Liver (tissue), 9 donors: ENCODE results near the gene EEF1AKMT2. TPM values are rescaled to one million over a fixed set of nuclear protein-coding genes. Genes with fewer than 3 reads are reported as not detected.
A peak's percentile ranks its signal among the peaks of the same experiment; 100 is the strongest.
"Not testable (repeated sequence)": the region's sequence is repeated elsewhere in the genome, so short reads cannot be mapped to it uniquely, and the experiment has no call there.

ENCODE experiments used
- DNase-seq: peaks from one replicate; pipeline ENCODE4 v3.0.0-alpha.2; 2017; ENCODE audit warnings: low spot score
- H3K27ac ChIP-seq, 2 donors: one replicate each; pipeline ENCODE4 v1.7.0; 2013; ENCODE audit warnings: inconsistent platforms in 2 of 2, low read length in 2 of 2, control low read depth in 1 of 2, low read depth in 1 of 2, mild to moderate bottlenecking in 1 of 2
- H3K27me3 ChIP-seq, 4 donors: one replicate each; pipeline versions ENCODE4 v1.6.1 to v1.7.0; 2013; ENCODE audit warnings: low read length in 3 of 4, inconsistent platforms in 1 of 4, mild to moderate bottlenecking in 1 of 4, moderate library complexity in 1 of 4; ENCODE audit not compliant: control insufficient read depth in 4 of 4, insufficient read depth in 4 of 4
- H3K36me3 ChIP-seq, 4 donors: one replicate each; pipeline versions ENCODE4 v1.6.1 to v1.7.0; 2013; ENCODE audit warnings: low read length in 3 of 4, mild to moderate bottlenecking in 3 of 4, low read depth in 1 of 4, moderate library complexity in 1 of 4; ENCODE audit not compliant: control insufficient read depth in 4 of 4, insufficient read depth in 3 of 4
- H3K4me1 ChIP-seq, 4 donors: one replicate each; pipeline versions ENCODE4 v1.6.1 to v1.7.0; 2013; ENCODE audit warnings: low read length in 3 of 4, mild to moderate bottlenecking in 3 of 4, moderate library complexity in 1 of 4; ENCODE audit not compliant: control insufficient read depth in 4 of 4, insufficient read depth in 4 of 4
- H3K4me3 ChIP-seq, 3 donors: one replicate each; pipeline versions ENCODE4 v1.6.1 to v1.7.0; 2013; ENCODE audit warnings: low read length in 3 of 3, control low read depth in 1 of 3, low read depth in 1 of 3, mild to moderate bottlenecking in 1 of 3
- H3K9ac ChIP-seq, 2 donors: one replicate each; pipeline ENCODE4 v1.7.0; 2013; ENCODE audit warnings: low read length in 2 of 2, mild to moderate bottlenecking in 2 of 2, moderate library complexity in 2 of 2, control low read depth in 1 of 2, low read depth in 1 of 2
- H3K9me3 ChIP-seq, 4 donors: one replicate each; pipeline versions ENCODE4 v1.6.1 to v1.7.0; 2013; ENCODE audit warnings: low read length in 3 of 4; ENCODE audit not compliant: control insufficient read depth in 4 of 4
- EGR1 ChIP-seq, 2 donors: IDR thresholded peaks; 2 replicates each; pipeline ENCODE4 v1.6.1; 2016 to 2018; ENCODE audit warnings: antibody characterized with exemption in 2 of 2, low read depth in 2 of 2
- FOXA1 ChIP-seq: IDR thresholded peaks from 2 replicates; pipeline ENCODE4 v1.6.1; 2016; ENCODE audit warnings: antibody characterized with exemption
- FOXA2 ChIP-seq: IDR thresholded peaks from 2 replicates; pipeline ENCODE4 v1.6.1; 2016; ENCODE audit warnings: antibody characterized with exemption
- GABPA ChIP-seq, 2 donors: IDR thresholded peaks in 1 of 2; conservative IDR thresholded peaks in 1 of 2; 2 replicates each; pipeline ENCODE4 v1.6.1; 2016; ENCODE audit warnings: antibody characterized with exemption in 2 of 2, mild to moderate bottlenecking in 1 of 2, moderate library complexity in 1 of 2
- HNF4A ChIP-seq, 2 donors: conservative IDR thresholded peaks; 2 replicates each; pipeline ENCODE4 v1.6.1; 2016; ENCODE audit warnings: antibody characterized with exemption in 2 of 2, mild to moderate bottlenecking in 2 of 2
- JUND ChIP-seq, 2 donors: IDR thresholded peaks; 2 replicates each; pipeline ENCODE4 v1.6.1; 2016; ENCODE audit warnings: antibody characterized with exemption in 2 of 2
- NR2F2 ChIP-seq: IDR thresholded peaks from 2 replicates; pipeline ENCODE4 v1.6.1; 2016; ENCODE audit warnings: antibody characterized with exemption
- RAD21 ChIP-seq, 2 donors: IDR thresholded peaks; 2 replicates each; pipeline ENCODE4 v1.6.1; 2016; ENCODE audit warnings: antibody characterized with exemption in 2 of 2, mild to moderate bottlenecking in 2 of 2
- SP1 ChIP-seq: IDR thresholded peaks from 2 replicates; pipeline ENCODE4 v1.6.1; 2018; ENCODE audit warnings: antibody characterized with exemption, mild to moderate bottlenecking
- TAF1 ChIP-seq: conservative IDR thresholded peaks from 2 replicates; pipeline ENCODE4 v1.6.1; 2016; ENCODE audit warnings: antibody characterized with exemption, mild to moderate bottlenecking
- YY1 ChIP-seq: IDR thresholded peaks from 2 replicates; pipeline ENCODE4 v1.6.1; 2016; ENCODE audit warnings: antibody characterized with exemption, mild to moderate bottlenecking
- WGBS: extraction: QIAGEN DNeasy Blood & Tissue Kit; methylation state at CpG from one replicate; pipeline ENCODE4 v1.1.7; 2013; 5-methylcytosine and 5-hydroxymethylcytosine counted together
- polyA plus RNA-seq, 2 donors: library from polyadenylated mRNA; stranded (reverse) in 1 of 2; unstranded in 1 of 2; fragments of 200-250 nt in 1 of 2; fragments of >200 nt in 1 of 2; fragmentation: Nextera tagmentation in 1 of 2; extraction: Ambion mirVana in 1 of 2; gene quantifications; one replicate each; pipeline versions ENCODE4 v1.2.1 to v1.2.3, GENCODE V29; 2013 to 2015
- total RNA-seq, 2 donors: library from RNA; depleted of rRNA; stranded (reverse); fragments of >200 nt; gene quantifications; one replicate each; pipeline ENCODE4 v1.2.3, GENCODE V29; 2014
- TF ChIP-seq, protein P1 (sequence below): IDR thresholded peaks from 2 replicates; pipeline ENCODE4 v1.6.1; 2016; ENCODE audit warnings: antibody characterized with exemption, mild to moderate bottlenecking
- TF ChIP-seq, protein P2 (sequence below): fragments of 150-350 bp; IDR thresholded peaks from 2 replicates; pipeline ENCODE4 v1.5.1; 2017; ENCODE audit warnings: improper control_type of control experiment, low read depth, low read length; ENCODE audit not compliant: missing input control
- TF ChIP-seq, protein P3 (sequence below): IDR thresholded peaks from 2 replicates; pipeline ENCODE4 v1.6.1; 2016; ENCODE audit warnings: antibody characterized with exemption
- TF ChIP-seq, protein P4 (sequence below): IDR thresholded peaks from 2 replicates; pipeline ENCODE4 v1.6.1; 2016; ENCODE audit warnings: antibody characterized with exemption
- donor health status: healthy.
- donor health status: healthy.
- donor health status: healthy.
- donor health status: healthy.
- donor health status: healthy.

Gene EEF1AKMT2
- total and polyA plus RNA-seq, 4 donors: 5.9 to 12.7 (median 8.5) TPM

DNA sequence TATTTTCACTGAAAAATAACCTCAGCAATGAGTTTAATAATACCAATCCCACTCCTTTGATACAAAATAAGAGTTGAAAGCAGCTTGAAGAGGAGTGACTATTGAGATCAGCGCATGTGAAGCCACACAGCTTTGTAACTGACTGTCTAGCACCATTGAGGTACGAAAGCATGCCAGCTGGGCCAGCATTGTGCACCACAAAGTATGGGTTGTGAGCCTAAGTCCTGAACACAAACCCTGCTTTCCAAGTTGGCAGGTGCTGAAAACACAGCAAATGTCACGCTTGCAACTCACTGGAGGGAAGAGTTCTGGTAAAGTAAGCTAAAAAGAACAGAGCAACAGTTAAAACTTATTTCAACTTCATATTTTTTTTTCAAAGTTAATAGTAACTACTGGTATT is 43.5 kb downstream of the EEF1AKMT2 start:
- no peak overlapping the region for H3K27ac ChIP-seq
- WGBS: 97% methylated on average over 3 of the region's 3 CpGs
- no peaks in the 10 kb centered on the region for H3K27me3 ChIP-seq
- peaks cover 0 to 3% (median under 1%) of the 10 kb centered on the region in 4 donors for H3K36me3 ChIP-seq
- DNase-seq: no peak
- H3K9me3 ChIP-seq: no peaks in the 10 kb centered on the region
- no peak overlapping the region for H3K9ac ChIP-seq
- no peak overlapping the region for H3K4me3 ChIP-seq
- peaks cover 0 to 11% (median 9%) of the 10 kb centered on the region in 4 donors for H3K4me1 ChIP-seq
- TF ChIP-seq HNF4A (conservative IDR thresholded peaks at IDR 0.05): no peak
- TF ChIP-seq, protein P1, sequence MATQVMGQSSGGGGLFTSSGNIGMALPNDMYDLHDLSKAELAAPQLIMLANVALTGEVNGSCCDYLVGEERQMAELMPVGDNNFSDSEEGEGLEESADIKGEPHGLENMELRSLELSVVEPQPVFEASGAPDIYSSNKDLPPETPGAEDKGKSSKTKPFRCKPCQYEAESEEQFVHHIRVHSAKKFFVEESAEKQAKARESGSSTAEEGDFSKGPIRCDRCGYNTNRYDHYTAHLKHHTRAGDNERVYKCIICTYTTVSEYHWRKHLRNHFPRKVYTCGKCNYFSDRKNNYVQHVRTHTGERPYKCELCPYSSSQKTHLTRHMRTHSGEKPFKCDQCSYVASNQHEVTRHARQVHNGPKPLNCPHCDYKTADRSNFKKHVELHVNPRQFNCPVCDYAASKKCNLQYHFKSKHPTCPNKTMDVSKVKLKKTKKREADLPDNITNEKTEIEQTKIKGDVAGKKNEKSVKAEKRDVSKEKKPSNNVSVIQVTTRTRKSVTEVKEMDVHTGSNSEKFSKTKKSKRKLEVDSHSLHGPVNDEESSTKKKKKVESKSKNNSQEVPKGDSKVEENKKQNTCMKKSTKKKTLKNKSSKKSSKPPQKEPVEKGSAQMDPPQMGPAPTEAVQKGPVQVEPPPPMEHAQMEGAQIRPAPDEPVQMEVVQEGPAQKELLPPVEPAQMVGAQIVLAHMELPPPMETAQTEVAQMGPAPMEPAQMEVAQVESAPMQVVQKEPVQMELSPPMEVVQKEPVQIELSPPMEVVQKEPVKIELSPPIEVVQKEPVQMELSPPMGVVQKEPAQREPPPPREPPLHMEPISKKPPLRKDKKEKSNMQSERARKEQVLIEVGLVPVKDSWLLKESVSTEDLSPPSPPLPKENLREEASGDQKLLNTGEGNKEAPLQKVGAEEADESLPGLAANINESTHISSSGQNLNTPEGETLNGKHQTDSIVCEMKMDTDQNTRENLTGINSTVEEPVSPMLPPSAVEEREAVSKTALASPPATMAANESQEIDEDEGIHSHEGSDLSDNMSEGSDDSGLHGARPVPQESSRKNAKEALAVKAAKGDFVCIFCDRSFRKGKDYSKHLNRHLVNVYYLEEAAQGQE: peak; percentile 92

DNA sequence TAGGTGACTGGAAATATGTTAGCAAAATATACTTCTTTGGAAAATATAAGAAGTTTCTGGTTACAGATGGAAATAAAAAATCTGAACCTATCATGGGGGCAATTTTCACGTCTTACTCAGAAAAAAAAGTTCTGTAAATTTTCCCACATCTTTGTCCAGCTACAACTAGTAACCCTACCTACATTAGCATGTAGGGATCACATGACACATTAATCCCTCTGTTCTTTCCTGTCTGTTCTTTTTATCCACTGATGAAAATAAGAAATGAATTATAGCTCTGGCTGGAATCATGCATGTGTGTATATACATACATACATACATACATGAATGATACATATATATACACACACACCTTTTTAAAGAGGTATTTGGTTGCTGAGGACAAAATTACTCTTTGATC is 43.9 kb downstream of the EEF1AKMT2 start:
- DNase-seq: no peak
- Histone ChIP-seq H3K4me3 (no peak overlapping the region), H3K9me3 (no peaks in the 10 kb centered on the region), H3K27me3 (no peaks in the 10 kb centered on the region), H3K36me3 (peaks cover 0 to 3% (median under 1%) of the 10 kb centered on the region in 4 donors), H3K4me1 (peaks cover 1 to 11% (median 10%) of the 10 kb centered on the region in 4 donors), H3K27ac (no peak overlapping the region), H3K9ac (no peak overlapping the region)
- TF ChIP-seq HNF4A (conservative IDR thresholded peaks at IDR 0.05) (no peak), SP1 (no peak), FOXA2 (no peak), RAD21 (IDR thresholded peaks at IDR 0.05) (no peak), TAF1 (no peak), YY1 (no peak), EGR1 (IDR thresholded peaks at IDR 0.05; ENCODE audit: low read depth in 2 of 2) (no peak), GABPA (IDR thresholded peaks at IDR 0.05 in 1 of 2, conservative IDR thresholded peaks at IDR 0.05 in 1 of 2) (no peak), NR2F2 (no peak)
- TF ChIP-seq, protein P2, sequence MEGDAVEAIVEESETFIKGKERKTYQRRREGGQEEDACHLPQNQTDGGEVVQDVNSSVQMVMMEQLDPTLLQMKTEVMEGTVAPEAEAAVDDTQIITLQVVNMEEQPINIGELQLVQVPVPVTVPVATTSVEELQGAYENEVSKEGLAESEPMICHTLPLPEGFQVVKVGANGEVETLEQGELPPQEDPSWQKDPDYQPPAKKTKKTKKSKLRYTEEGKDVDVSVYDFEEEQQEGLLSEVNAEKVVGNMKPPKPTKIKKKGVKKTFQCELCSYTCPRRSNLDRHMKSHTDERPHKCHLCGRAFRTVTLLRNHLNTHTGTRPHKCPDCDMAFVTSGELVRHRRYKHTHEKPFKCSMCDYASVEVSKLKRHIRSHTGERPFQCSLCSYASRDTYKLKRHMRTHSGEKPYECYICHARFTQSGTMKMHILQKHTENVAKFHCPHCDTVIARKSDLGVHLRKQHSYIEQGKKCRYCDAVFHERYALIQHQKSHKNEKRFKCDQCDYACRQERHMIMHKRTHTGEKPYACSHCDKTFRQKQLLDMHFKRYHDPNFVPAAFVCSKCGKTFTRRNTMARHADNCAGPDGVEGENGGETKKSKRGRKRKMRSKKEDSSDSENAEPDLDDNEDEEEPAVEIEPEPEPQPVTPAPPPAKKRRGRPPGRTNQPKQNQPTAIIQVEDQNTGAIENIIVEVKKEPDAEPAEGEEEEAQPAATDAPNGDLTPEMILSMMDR: no peak
- WGBS: 91% methylated on average over 1 of the region's 1 CpG

DNA sequence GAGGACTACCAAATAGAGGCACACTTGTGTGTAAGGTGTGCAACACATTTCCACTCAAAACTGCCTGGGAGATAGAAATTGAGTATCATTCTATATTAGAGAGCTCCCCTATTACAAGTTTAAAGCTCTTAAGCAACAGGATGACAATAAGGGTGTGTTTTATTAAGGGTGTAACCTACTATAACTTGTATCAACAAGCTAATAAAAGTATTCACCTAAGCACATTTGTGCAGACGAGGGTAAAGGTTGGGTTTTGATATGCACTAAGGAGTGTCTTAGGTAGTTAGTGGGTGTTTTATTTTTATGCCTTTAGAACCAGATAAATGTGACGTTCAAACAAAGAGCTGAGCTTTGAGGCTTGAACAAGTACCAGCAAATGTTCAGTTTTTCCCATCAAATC is 44.7 kb downstream of the EEF1AKMT2 start:
- no peak for DNase-seq
- Histone ChIP-seq H3K36me3 (peaks cover 0 to 3% (median under 1%) of the 10 kb centered on the region in 4 donors), H3K4me3 (no peak overlapping the region), H3K9ac (no peak overlapping the region), H3K4me1 (peaks cover 1 to 19% (median 16%) of the 10 kb centered on the region in 4 donors), H3K27ac (no peak overlapping the region), H3K9me3 (no peaks in the 10 kb centered on the region), H3K27me3 (no peaks in the 10 kb centered on the region)
- TF ChIP-seq JUND (IDR thresholded peaks at IDR 0.05) (no peak), FOXA1 (no peak), EGR1 (IDR thresholded peaks at IDR 0.05; ENCODE audit: low read depth in 2 of 2) (no peak), SP1 (no peak), RAD21 (IDR thresholded peaks at IDR 0.05) (no peak), NR2F2 (no peak), TAF1 (no peak), FOXA2 (no peak)
- TF ChIP-seq, protein P2: no peak
- TF ChIP-seq, protein P3, sequence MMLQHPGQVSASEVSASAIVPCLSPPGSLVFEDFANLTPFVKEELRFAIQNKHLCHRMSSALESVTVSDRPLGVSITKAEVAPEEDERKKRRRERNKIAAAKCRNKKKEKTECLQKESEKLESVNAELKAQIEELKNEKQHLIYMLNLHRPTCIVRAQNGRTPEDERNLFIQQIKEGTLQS: no peak
- TF ChIP-seq, protein P4, sequence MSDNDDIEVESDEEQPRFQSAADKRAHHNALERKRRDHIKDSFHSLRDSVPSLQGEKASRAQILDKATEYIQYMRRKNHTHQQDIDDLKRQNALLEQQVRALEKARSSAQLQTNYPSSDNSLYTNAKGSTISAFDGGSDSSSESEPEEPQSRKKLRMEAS: no peak
- WGBS: 88% methylated on average over 2 of the region's 2 CpGs

DNA sequence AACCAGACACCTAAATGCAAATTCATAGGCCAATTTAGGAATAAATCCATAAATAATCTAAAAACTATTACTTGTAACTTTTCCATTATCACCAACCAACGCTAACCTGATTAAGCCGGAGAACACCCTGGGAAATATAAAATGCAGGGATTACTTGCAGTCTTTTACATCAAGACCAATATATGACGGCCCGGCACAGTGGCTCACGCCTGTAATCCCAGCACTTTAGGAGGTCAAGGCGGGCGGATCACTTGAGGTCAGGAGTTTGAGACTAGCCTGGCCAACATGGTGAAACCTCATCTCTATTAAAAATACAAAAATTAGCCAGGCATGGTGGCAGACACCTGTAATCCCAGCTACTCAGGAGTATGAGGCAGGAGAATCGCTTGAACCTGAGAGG is 45.2 kb downstream of the EEF1AKMT2 start:
- WGBS: 93% methylated on average over 8 of the region's 8 CpGs
- not testable (repeated sequence) for H3K27ac ChIP-seq, DNase-seq, H3K36me3 ChIP-seq, H3K9me3 ChIP-seq, H3K9ac ChIP-seq, H3K27me3 ChIP-seq, H3K4me3 ChIP-seq
- H3K4me1 ChIP-seq: peaks cover 2 to 24% (median 21%) of the 10 kb centered on the region in 4 donors
